ENCODE data around the gene HMGCLL1.

The HMGCLL1 gene

GRCh38 chr6:55447891-55448290 lies 131.1 kb downstream of the HMGCLL1 start:
- no peak for DNase-seq (ENCODE audit: low read depth in 1 of 2, low spot score in 1 of 2)

GRCh38 chr6:55445648-55446204 lies 133.3 kb downstream of the HMGCLL1 start:
- no peak for DNase-seq (ENCODE audit: low read depth in 1 of 2, low spot score in 1 of 2)

GRCh38 chr6:55443238-55444134 lies 135.5 kb downstream of the HMGCLL1 start:
- DNase-seq (ENCODE audit: low read depth in 1 of 2, low spot score in 1 of 2): no peak

- DNase-seq (ENCODE audit: low read depth in 1 of 2, low spot score in 1 of 2): no peak
Observed at GRCh38 chr6:55438203-55438602, 140.8 kb downstream of the HMGCLL1 start.

- no peak for DNase-seq (ENCODE audit: low read depth in 1 of 2, low spot score in 1 of 2)
Observed at GRCh38 chr6:55437141-55437540, 141.9 kb downstream of the HMGCLL1 start.

GRCh38 chr6:55433446-55434130 lies 145.4 kb downstream of the HMGCLL1 start:
- DNase-seq (ENCODE audit: low read depth in 1 of 2, low spot score in 1 of 2): no peak

- no peak for DNase-seq (ENCODE audit: low read depth in 1 of 2, low spot score in 1 of 2)
Observed at GRCh38 chr6:55423933-55424332, 155.1 kb downstream of the HMGCLL1 start.

- no peak for DNase-seq (ENCODE audit: low read depth in 1 of 2, low spot score in 1 of 2)
Observed at GRCh38 chr6:55410674-55411073, 168.3 kb downstream of the HMGCLL1 start.

- no peak for DNase-seq (ENCODE audit: low read depth in 1 of 2, low spot score in 1 of 2)
Observed at GRCh38 chr6:55405474-55406235, 173.3 kb downstream of the HMGCLL1 start.

- DNase-seq (ENCODE audit: low read depth in 1 of 2, low spot score in 1 of 2): no peak
Observed at GRCh38 chr6:55399351-55399750, 179.6 kb downstream of the HMGCLL1 start.

- no peak for DNase-seq (ENCODE audit: low read depth in 1 of 2, low spot score in 1 of 2)
Observed at GRCh38 chr6:55397986-55398385, 181.0 kb downstream of the HMGCLL1 start.

- DNase-seq (ENCODE audit: low read depth in 1 of 2, low spot score in 1 of 2): no peak
Observed at GRCh38 chr6:55395871-55396270, 183.1 kb downstream of the HMGCLL1 start.

GRCh38 chr6:55388211-55388610 lies 190.8 kb downstream of the HMGCLL1 start:
- no peak for DNase-seq (ENCODE audit: low read depth in 1 of 2, low spot score in 1 of 2)
